IMR-90 (cell line): ENCODE results near the gene GZF1. TPM values are rescaled to one million over a fixed set of nuclear protein-coding genes. Genes with fewer than 3 reads are reported as not detected.

Experiments used
- ATAC-seq: fragments of 200-7000 bp; cut with Tn5 transposase; 2 replicates; pipeline ENCODE4 v1.9.1; 2020; ENCODE audit warnings: low read depth, mild to moderate bottlenecking, moderate library complexity
- BruUV-seq: library from RNA; stranded (reverse); fragments of 400-500 nt; replicated peaks from 2 replicates; lab custom pipeline; 2021; lab: Mats Ljungman, UMichigan
- CTCF ChIA-PET: fragments of 300-600 bp; formaldehyde crosslinking; extraction: SDS; loops from one replicate; lab custom pipeline; 2021; ENCODE audit warnings: antibody characterized with exemption; lab: Yijun Ruan, JAX
- POLR2A ChIA-PET: fragments of 300-600 bp; sonication (Branson Sonifier 250); formaldehyde crosslinking; loops from one replicate; lab custom pipeline; 2022; ENCODE audit warnings: antibody characterized with exemption; ENCODE audit not compliant: unreplicated experiment; lab: Charles Lee
- DNase-seq: peaks from one replicate; pipeline ENCODE4 v3.0.0; 2013
- H2AFZ ChIP-seq: replicated peaks from 2 replicates; pipeline ENCODE3; 2013; ENCODE audit warnings: low read length, mild to moderate bottlenecking; ENCODE audit not compliant: poor library complexity
- H2AK5ac ChIP-seq: 2 replicates; pipeline ENCODE4 v1.6.1; 2013; ENCODE audit warnings: low read depth, low read length, inconsistent platforms
- H2AK9ac ChIP-seq: replicated peaks from 2 replicates; pipeline ENCODE3; 2013; ENCODE audit warnings: mild to moderate bottlenecking, low read depth, low read length, moderate library complexity; ENCODE audit not compliant: poor library complexity
- H2BK120ac ChIP-seq: 2 replicates; pipeline ENCODE4 v1.6.1; 2013; ENCODE audit warnings: low read depth, low read length, inconsistent platforms
- H2BK15ac ChIP-seq: 3 replicates; pipeline ENCODE4 v1.6.1; 2013; ENCODE audit warnings: low read depth, low read length, inconsistent platforms
- H2BK20ac ChIP-seq: 2 replicates; pipeline ENCODE4 v1.6.1; 2013; ENCODE audit warnings: low read depth, mild to moderate bottlenecking, inconsistent platforms, low read length, moderate library complexity
- H2BK5ac ChIP-seq: 2 replicates; pipeline ENCODE4 v1.6.1; 2013; ENCODE audit warnings: mild to moderate bottlenecking, low read depth, low read length, inconsistent platforms; ENCODE audit not compliant: poor library complexity, severe bottlenecking
- H3K14ac ChIP-seq: replicated peaks from 2 replicates; pipeline ENCODE4 v1.6.1; 2013; ENCODE audit warnings: low read depth, low read length, inconsistent platforms
- H3K18ac ChIP-seq: 2 replicates; pipeline ENCODE4 v1.6.1; 2013; ENCODE audit warnings: low read depth, low read length, control low read depth
- H3K23ac ChIP-seq: 2 replicates; pipeline ENCODE4 v1.6.1; 2013; ENCODE audit warnings: low read depth, low read length, inconsistent platforms
- H3K27ac ChIP-seq: 2 replicates; pipeline ENCODE4 v1.5.1; 2013; ENCODE audit warnings: mild to moderate bottlenecking, control low read depth, low read length; ENCODE audit not compliant: insufficient read depth
- H3K27me3 ChIP-seq: 2 replicates; pipeline ENCODE4 v1.6.1; 2013; ENCODE audit warnings: low read length; ENCODE audit not compliant: control insufficient read depth, insufficient read depth
- H3K36me3 ChIP-seq: 2 replicates; pipeline ENCODE4 v1.6.1; 2013; ENCODE audit warnings: low read length, mixed read lengths; ENCODE audit not compliant: control insufficient read depth, insufficient read depth
- H3K4ac ChIP-seq: 2 replicates; pipeline ENCODE4 v1.6.1; 2013; ENCODE audit warnings: low read depth, low read length, inconsistent platforms
- H3K4me1 ChIP-seq: 2 replicates; pipeline ENCODE4 v1.6.1; 2013; ENCODE audit warnings: low read length, mixed read lengths; ENCODE audit not compliant: control insufficient read depth, insufficient read depth
- H3K4me2 ChIP-seq: 2 replicates; pipeline ENCODE4 v1.6.1; 2013; ENCODE audit warnings: low read depth, mild to moderate bottlenecking, control low read depth, low read length, moderate library complexity
- H3K4me3 ChIP-seq: 2 replicates; pipeline ENCODE4 v1.5.1; 2013; ENCODE audit warnings: low read depth, mild to moderate bottlenecking, control low read depth, low read length, moderate library complexity; ENCODE audit not compliant: insufficient read depth
- H3K56ac ChIP-seq: 2 replicates; pipeline ENCODE4 v1.6.1; 2013; ENCODE audit warnings: low read length, inconsistent platforms; ENCODE audit not compliant: insufficient read depth; ENCODE audit errors: extremely low read depth
- H3K79me1 ChIP-seq, 2 experiments: 2 replicates each; pipeline ENCODE4 v1.6.1; 2013; ENCODE audit warnings: low read length in 2 of 2, inconsistent platforms in 1 of 2, low read depth in 1 of 2
- H3K9ac ChIP-seq: 2 replicates; pipeline ENCODE4 v1.6.1; 2013; ENCODE audit warnings: low read depth, low read length, control low read depth
- H3K9me1 ChIP-seq: 2 replicates; pipeline ENCODE4 v1.6.1; 2013; ENCODE audit warnings: low read length, inconsistent platforms; ENCODE audit not compliant: insufficient read depth
- H3K9me3 ChIP-seq: 2 replicates; pipeline ENCODE4 v1.6.1; 2013; ENCODE audit warnings: low read length; ENCODE audit not compliant: control insufficient read depth, insufficient read depth
- H4K20me1 ChIP-seq: 2 replicates; pipeline ENCODE4 v1.6.1; 2013; ENCODE audit warnings: low read length, inconsistent platforms; ENCODE audit not compliant: insufficient read depth
- H4K5ac ChIP-seq: 2 replicates; pipeline ENCODE4 v1.6.1; 2013; ENCODE audit warnings: mild to moderate bottlenecking, low read depth, low read length, control low read depth
- H4K8ac ChIP-seq, 2 experiments: 2 replicates each; pipeline ENCODE4 v1.6.1; 2013; ENCODE audit warnings: low read depth in 2 of 2, low read length in 2 of 2, control low read depth in 1 of 2, inconsistent platforms in 1 of 2
- H4K91ac ChIP-seq: 2 replicates; pipeline ENCODE4 v1.6.1; 2013; ENCODE audit warnings: low read depth, low read length, inconsistent platforms; ENCODE audit not compliant: insufficient read depth
- BHLHE40 ChIP-seq: fragments of 150-350 bp; IDR thresholded peaks from 2 replicates; pipeline ENCODE4 v1.6.1; 2016; ENCODE audit warnings: mild to moderate bottlenecking, low read depth, low read length
- FOS ChIP-seq: fragments of 150-350 bp; IDR thresholded peaks from 2 replicates; pipeline ENCODE4 v1.6.1; 2016; ENCODE audit warnings: low read depth, low read length
- MXI1 ChIP-seq: IDR thresholded peaks from 2 replicates; pipeline ENCODE4 v1.6.1; 2012; ENCODE audit warnings: low read depth, mild to moderate bottlenecking, low read length, moderate library complexity, borderline replicate concordance
- NFE2L2 ChIP-seq: fragments of 150-350 bp; IDR thresholded peaks from 2 replicates; pipeline ENCODE4 v1.6.1; 2016; ENCODE audit warnings: low read depth, mild to moderate bottlenecking, low read length
- RCOR1 ChIP-seq: IDR thresholded peaks from 2 replicates; pipeline ENCODE4 v1.6.1; 2012; ENCODE audit warnings: mild to moderate bottlenecking, low read length, improper control_type of control experiment; ENCODE audit not compliant: insufficient replicate concordance
- SMC3 ChIP-seq: fragments of 150-350 bp; IDR thresholded peaks from 2 replicates; pipeline ENCODE4 v1.6.1; 2016; ENCODE audit warnings: low read depth, mild to moderate bottlenecking, antibody characterized with exemption, low read length, moderate library complexity
- USF2 ChIP-seq: fragments of 150-350 bp; IDR thresholded peaks from 2 replicates; pipeline ENCODE4 v1.6.1; 2017; ENCODE audit warnings: mild to moderate bottlenecking, antibody characterized with exemption, low read length, low read depth
- WGBS, 2 experiments: methylation state at CpG; one replicate each; pipeline versions ENCODE4 v1.1.5 to v1.1.7; 2013; ENCODE audit warnings: missing lambda C conversion rate in 2 of 2; ENCODE audit not compliant: insufficient read length in 1 of 2; ENCODE audit errors: extremely low coverage in 2 of 2; 5-methylcytosine and 5-hydroxymethylcytosine counted together
- dilution Hi-C: fragments of 300-500 bp; cut with HindIII; formaldehyde crosslinking; loops from one replicate; pipeline ENCODE4 v1.14.3; 2018; ENCODE audit warnings: low sequenced_read_pairs; ENCODE audit not compliant: unreplicated experiment
- in situ Hi-C: fragments of 300-500 bp; cut with MboI; formaldehyde crosslinking; loops from 3 replicates; pipeline ENCODE4 v1.14.3; 2019; ENCODE audit warnings: low sequenced_read_pairs, inconsistent platforms, mixed read lengths
- intact Hi-C: fragments of 100-400 bp; cut with micrococcal nuclease; formaldehyde crosslinking; loops from 2 replicates; pipeline ENCODE4 v1.10.0; 2022
- polyA plus RNA-seq, 3 experiments: library from polyadenylated mRNA; depleted of rRNA; stranded (reverse); fragments of >200 nt; gene quantifications; 2 replicates each; pipeline ENCODE4 v1.2.3, GENCODE V29; 2012; ENCODE audit warnings: low replicate concordance in 1 of 3
- total RNA-seq: library from RNA; depleted of rRNA; stranded (reverse); fragments of >200 nt; gene quantifications from 2 replicates; pipeline ENCODE4 v1.2.3, GENCODE V29; 2012

Gene GZF1
- total and polyA plus RNA-seq, 2 of the 4 experiments (the other 2 are of a cell fraction), result 23.7 to 24.7 TPM

GRCh38 chr20:23350904-23351838 is 10.8 kb upstream of the GZF1 start:
- H3K27me3 ChIP-seq, result no peaks in the 10 kb centered on the region
- H3K36me3 ChIP-seq, result peaks cover 8% of the 10 kb centered on the region
- no TSS peak for BruUV-seq
- H4K20me1 ChIP-seq, result peaks cover 18% of the 10 kb centered on the region
- H3K79me1 ChIP-seq, result peaks cover 0 to 42% of the 10 kb centered on the region in 2 experiments; a peak in 3 of 4 replicates
- peak overlapping the region; percentile 94 for H2AK9ac ChIP-seq
- H4K91ac ChIP-seq, result peak overlapping the region; percentile 53; the same call in 1 of the 2 replicates
- peak overlapping the region; percentile 23 to 50 for H4K8ac ChIP-seq
- peaks cover 5% of the 10 kb centered on the region for H3K4me1 ChIP-seq
- H3K4ac ChIP-seq, result peak overlapping the region; percentile 74
- ChIA-PET POLR2A (interaction anchor here (0.6 to 1.3 kb wide), 2 partner anchors 7 to 199 kb away, joined by 3 to 5 read pairs; no protein-coding TSS in a partner anchor), CTCF (interaction anchor here (0.6 to 2.2 kb wide), 6 partner anchors 10 to 542 kb away, joined by 3 to 19 read pairs (median 4); no protein-coding TSS in a partner anchor)
- peak; percentile 45 for DNase-seq
- H3K27ac ChIP-seq, result peak overlapping the region; percentile 59
- intact Hi-C loops, result loop anchor here (1.0 to 10.0 kb wide), 2 partner anchors 206 to 555 kb away; no protein-coding TSS in a partner anchor
- H2BK20ac ChIP-seq, result no peak overlapping the region
- H3K9ac ChIP-seq, result peak overlapping the region; percentile 68
- peaks cover 3% of the 10 kb centered on the region; the same call in 1 of the 2 replicates for H3K9me1 ChIP-seq
- peak; percentile 8 for ATAC-seq
- peak overlapping the region; percentile 87 for H3K4me2 ChIP-seq
- H3K56ac ChIP-seq, result peak overlapping the region; percentile 39; the same call in 1 of the 2 replicates
- dilution Hi-C loops, result no loop called here
- H2BK5ac ChIP-seq, result peak overlapping the region; percentile 62
- peak overlapping the region; percentile 96 for H2AFZ ChIP-seq
- no peak overlapping the region for H2BK15ac ChIP-seq
- peak overlapping the region; percentile 89 for H2AK5ac ChIP-seq
- 1% methylated on average over 23 of the region's 64 CpGs; no CpG with 5 or more reads in 1 of the 2 experiments for WGBS, 2 experiments
- no peaks in the 10 kb centered on the region for H3K9me3 ChIP-seq
- H3K18ac ChIP-seq, result no peak overlapping the region
- no peak overlapping the region for H2BK120ac ChIP-seq
- no peak overlapping the region for H4K5ac ChIP-seq
- in situ Hi-C loops, result no loop called here
- H3K4me3 ChIP-seq, result peak overlapping the region; percentile 72
- peak overlapping the region; percentile 71 for H3K14ac ChIP-seq
- H3K23ac ChIP-seq, result peak overlapping the region; percentile 92
- TF ChIP-seq NFE2L2, result no peak
- peak; percentile 54; the same call in 1 of the 2 replicates for TF ChIP-seq USF2
- TF ChIP-seq FOS, result no peak
- TF ChIP-seq RCOR1, result no peak
- peak; percentile 74; the same call in 1 of the 2 replicates for TF ChIP-seq MXI1
- no peak for TF ChIP-seq BHLHE40
- no peak; the same call in 1 of the 2 replicates for TF ChIP-seq SMC3
